Activated CD4-positive, CD25-positive, alpha-beta regulatory T cell treated with anti-CD3 and anti-CD28 coated beads, Interleukin-2, amount 50 U/mL, for 24 hours (primary cell): ENCODE results near the gene GRK5.
A peak's percentile ranks its signal among the peaks of the same experiment; 100 is the strongest.

Experiments
- ATAC-seq, 2 donors: fragments of 150-1000 bp; cut with Tn5 transposase; one replicate each; pipeline ENCODE4 v1.10.0; 2021; ENCODE audit warnings: mild to moderate bottlenecking in 1 of 2, moderate library complexity in 1 of 2

GRK5 gene

GRCh38 chr10:119408072-119408471 is 200.7 kb downstream of the GRK5 start:
- ATAC-seq, result no peak

- ATAC-seq, result no peak
Measured at GRCh38 chr10:119408969-119409371, 201.6 kb downstream of the GRK5 start.

GRCh38 chr10:119409385-119409784 is 202.0 kb downstream of the GRK5 start:
- ATAC-seq, result no peak

GRCh38 chr10:119409906-119410305 is 202.5 kb downstream of the GRK5 start:
- ATAC-seq, result no peak

GRCh38 chr10:119410361-119411116 is 203.2 kb downstream of the GRK5 start:
- no peak for ATAC-seq

GRCh38 chr10:119412244-119413092 is 205.1 kb downstream of the GRK5 start:
- ATAC-seq, result no peak

- ATAC-seq, result no peak
Measured at GRCh38 chr10:119413093-119413453, 205.7 kb downstream of the GRK5 start.

GRCh38 chr10:119413471-119414080 is 206.2 kb downstream of the GRK5 start:
- no peak for ATAC-seq

GRCh38 chr10:119414081-119414611 is 206.8 kb downstream of the GRK5 start:
- ATAC-seq, result no peak

- no peak for ATAC-seq
Measured at GRCh38 chr10:119415121-119415520, 207.8 kb downstream of the GRK5 start.

GRCh38 chr10:119415536-119416503 is 208.4 kb downstream of the GRK5 start:
- no peak for ATAC-seq

GRCh38 chr10:119416855-119417254 is 209.5 kb downstream of the GRK5 start:
- peak; percentile 83 to 89 for ATAC-seq

- ATAC-seq, result no peak
Measured at GRCh38 chr10:119417852-119418251, 210.5 kb downstream of the GRK5 start.

GRCh38 chr10:119418362-119418761 is 211.0 kb downstream of the GRK5 start:
- ATAC-seq, result no peak

GRCh38 chr10:119419931-119420330 is 212.6 kb downstream of the GRK5 start:
- ATAC-seq, result no peak

GRCh38 chr10:119420950-119421875 is 213.8 kb downstream of the GRK5 start:
- no peak for ATAC-seq

GRCh38 chr10:119421891-119422681 is 214.7 kb downstream of the GRK5 start:
- ATAC-seq, result no peak

GRCh38 chr10:119422682-119423509 is 215.5 kb downstream of the GRK5 start:
- ATAC-seq, result no peak
